NOMO-1 treated with DMSO at 0.1 percent for 48 hours (cell line): ENCODE data around the gene FAM170A.

Experiments
- DNase-seq: peaks from one replicate; lab custom pipeline; 2025; ENCODE audit not compliant: unreplicated experiment; lab: John Stamatoyannopoulos, UW

FAM170A gene

GRCh38 chr5:119629339-119629738, at the start of gene FAM170A:
TSS of gene FAM170A (plus strand) at chr5:119629558. CDS start at chr5:119629769, 211 bp downstream.
- no peak for DNase-seq

GRCh38 chr5:119582987-119583386, 46.4 kb upstream of the FAM170A start:
- no peak for DNase-seq

DNA sequence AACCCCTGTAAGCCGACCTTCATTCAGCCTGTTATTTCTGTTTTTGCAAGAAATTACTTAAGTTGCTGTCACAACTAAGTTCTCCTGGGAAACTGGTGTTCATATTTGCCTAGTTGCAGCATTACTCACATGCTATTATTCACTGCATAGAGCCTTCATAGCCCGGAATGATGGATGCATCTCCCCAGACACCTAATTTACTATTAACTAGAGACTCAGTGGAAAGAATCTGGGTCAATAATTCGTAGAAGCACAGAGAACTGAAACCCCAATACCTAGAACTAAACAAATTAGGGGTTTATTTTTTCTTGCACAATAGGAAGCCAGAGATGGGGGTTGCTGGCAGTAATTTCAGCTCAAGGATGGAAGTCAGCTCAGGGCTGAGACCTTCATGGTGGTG, 45.7 kb upstream of the FAM170A start:
- DNase-seq: no peak

DNA sequence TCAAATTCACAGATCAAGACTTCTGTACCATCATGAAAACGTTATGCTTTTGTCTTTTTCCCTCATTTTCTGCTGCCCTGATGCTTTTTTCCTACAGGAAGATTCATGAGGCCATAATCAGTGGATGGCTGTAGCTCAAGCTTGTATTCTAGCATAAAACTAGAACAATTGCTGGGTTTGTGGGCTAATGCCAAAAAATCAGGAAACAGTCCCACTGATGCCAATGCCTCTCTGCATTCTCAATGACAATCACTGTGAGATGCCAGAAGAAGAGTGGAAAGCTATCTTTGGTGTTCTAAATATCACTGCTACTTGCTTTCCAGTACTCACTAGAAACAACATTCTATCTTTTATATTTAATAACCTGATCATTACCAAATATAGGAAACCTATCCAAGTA, 33.3 kb upstream of the FAM170A start:
- DNase-seq: no peak

DNA sequence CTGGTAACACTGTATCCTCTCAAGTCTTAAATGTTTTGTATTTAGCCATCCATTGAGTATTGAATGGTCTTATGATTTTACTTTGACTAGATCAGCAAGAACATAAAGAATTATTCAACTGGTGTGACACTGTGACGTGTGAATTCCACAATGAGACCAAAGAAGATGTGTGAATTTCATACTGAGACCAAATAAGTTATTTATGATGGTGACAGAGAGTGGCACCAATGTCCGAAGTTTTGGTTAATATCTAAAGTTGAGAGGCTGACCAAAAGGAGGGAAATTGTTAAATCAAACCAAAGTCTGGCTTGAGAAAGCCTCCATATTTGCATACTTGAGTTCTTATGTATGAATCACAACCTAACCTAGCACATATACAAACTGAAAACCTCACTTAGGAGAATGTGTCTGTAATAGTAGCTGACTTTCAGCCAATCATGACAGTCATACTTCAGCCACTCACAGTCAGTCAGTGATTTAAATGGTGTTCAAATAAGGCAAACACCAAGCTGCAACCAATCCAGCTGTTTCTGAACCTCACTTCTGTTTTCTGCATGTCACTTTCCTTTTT, 31.5 kb upstream of the FAM170A start:
- DNase-seq: no peak

DNA sequence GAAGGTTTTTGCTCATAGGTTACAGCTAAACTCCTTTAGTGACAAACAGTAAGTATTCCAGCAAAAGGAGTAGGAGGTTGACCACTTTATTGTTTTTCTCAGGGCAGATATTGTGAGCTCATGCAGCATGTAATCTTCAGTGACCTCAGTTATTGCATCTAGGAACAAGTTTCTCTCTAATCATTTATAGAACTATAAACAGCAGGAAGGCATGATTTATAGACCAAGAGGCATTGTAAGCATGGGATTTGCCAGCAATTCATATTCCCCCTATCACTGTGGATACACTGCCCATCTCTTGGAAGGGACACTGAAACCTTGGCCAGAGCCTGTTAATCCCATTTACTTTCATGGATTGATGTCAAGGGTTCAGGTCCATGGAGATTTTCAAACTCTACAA, 15.4 kb upstream of the FAM170A start:
- no peak for DNase-seq

GRCh38 chr5:119614838-119615237, 14.5 kb upstream of the FAM170A start:
- no peak for DNase-seq

DNA sequence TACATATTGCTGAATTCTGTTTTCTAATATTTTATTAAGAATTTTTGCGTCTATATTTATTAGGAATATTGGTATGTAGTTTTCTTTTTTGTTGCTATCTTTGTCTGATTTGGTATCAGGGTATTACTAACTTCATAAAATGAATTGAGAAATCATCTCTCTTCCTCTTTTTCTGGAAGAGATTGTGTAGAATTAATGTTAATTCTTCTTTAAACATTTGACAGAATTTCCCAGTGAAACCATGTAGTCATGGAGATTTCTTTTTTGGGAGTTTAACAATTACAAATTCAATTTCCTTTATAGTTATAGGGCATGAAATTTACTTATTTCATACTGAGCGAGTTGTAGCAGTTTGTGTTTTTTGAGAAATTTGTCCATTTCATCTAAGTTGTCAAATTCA, 3.3 kb upstream of the FAM170A start:
- DNase-seq: peak; percentile 47

DNA sequence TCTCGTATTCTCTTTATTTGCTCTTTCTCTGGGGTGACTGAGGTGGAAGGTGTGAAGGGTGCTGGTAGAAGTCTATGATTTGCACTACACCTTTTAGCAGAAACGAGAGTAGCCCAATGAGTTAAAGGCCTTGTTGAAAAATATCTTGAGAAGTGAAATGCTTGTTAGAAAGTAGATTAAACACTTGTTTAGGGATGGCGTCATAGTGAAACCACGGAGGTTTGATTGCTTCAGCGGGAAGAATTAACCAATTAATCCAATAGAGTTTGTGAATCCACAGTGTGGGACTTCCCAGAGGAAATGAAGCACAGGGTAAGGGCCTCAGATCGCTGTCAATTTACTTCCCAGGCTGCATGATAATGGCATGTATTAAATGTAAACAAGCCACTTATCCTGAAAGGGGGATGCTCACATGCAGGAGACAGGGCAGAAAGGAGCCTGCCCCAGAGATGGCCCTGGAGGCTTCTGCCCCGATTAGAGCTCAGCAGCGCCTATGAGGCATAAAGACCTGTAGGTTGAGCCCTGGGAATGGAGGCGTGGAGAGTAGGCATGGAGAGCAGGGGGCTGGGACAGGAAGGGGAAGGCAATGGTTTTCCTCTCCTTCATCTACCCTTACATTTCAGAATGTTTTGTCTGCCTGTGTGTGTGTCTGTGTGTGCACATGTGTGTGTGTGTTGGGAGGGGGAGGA, 1.5 kb downstream of the FAM170A start:
- no peak for DNase-seq

DNA sequence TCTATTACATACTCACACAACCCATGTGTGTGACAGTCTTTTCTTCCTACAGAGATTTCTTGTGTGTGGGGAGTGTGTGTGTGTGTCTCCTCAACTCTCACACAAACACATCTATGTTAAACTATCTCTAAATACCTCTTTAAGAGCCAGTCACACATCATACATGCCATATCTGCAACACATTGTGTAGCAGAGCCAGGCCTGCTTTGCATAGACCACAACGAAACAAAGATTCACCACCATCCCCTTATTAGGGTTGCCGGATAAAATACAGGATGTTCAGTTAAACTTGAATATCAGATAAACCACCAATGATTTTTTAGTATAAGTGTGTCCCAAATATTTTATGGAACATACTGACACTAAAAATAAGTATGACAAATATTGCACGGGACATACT, 2.3 kb downstream of the FAM170A start:
- no peak for DNase-seq

GRCh38 chr5:119651486-119651885, 22.1 kb downstream of the FAM170A start:
- DNase-seq: peak; percentile 87

DNA sequence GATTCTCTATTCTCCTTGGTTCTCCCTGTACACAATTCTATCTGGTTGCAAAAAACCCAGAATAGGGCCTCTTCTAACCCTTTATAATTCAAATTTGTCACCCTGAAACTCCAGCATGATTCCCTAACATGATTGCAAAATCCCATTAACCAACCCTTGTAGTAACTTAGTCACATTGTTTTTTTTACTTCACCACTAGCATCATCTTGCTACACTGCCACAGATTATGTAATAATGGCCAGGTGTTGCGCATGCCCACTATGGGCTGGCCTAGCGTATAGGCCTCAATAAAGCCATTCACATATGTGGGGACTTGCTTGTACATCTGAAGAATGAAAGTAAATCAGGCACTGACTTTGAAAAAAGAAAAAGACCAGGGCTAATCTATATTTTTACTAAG, 25.7 kb downstream of the FAM170A start:
- DNase-seq: peak; percentile 97

DNA sequence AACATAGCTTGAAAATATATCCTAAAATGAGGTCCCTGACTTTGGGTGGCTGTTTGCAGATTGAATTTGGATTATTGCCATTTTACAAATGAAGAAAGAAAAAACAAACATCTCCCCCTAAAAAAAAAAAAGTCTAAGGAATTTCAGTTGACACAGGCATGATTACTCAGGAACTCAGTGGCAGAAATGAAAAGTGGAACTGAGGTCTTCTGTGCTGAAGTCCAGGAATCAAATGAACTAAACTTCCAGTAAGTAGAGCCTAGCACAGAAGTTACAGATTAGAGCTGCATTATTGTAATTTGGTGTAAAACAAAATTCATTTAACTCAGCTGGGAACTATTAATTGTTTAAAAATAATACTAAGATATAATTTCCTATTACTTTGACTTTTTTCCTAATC, 26.7 kb downstream of the FAM170A start:
- DNase-seq: no peak

DNA sequence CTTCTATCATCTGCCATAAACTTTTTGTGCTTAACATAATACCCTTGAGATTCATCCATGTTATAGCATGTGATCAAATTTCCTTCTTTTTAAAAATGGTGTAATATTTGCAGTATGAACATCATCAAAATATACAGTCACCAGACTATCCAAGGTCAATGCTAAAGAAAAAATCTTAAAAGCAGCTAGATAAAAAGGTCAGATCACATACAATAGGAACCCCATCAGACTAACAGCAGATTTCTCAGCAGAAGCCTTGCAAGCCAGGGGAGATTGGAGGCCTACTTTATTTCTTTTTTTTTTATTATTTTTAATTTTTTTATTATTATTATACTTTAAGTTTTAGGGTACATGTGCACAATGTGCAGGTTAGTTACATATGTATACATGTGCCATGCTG, 37.2 kb downstream of the FAM170A start:
- DNase-seq: no peak

GRCh38 chr5:119678351-119679028, 49.1 kb downstream of the FAM170A start:
- DNase-seq: no peak

- no peak for DNase-seq
Observed at GRCh38 chr5:119680080-119680479, 50.7 kb downstream of the FAM170A start.

GRCh38 chr5:119681734-119682133, 52.4 kb downstream of the FAM170A start:
- DNase-seq: peak; percentile 50

DNA sequence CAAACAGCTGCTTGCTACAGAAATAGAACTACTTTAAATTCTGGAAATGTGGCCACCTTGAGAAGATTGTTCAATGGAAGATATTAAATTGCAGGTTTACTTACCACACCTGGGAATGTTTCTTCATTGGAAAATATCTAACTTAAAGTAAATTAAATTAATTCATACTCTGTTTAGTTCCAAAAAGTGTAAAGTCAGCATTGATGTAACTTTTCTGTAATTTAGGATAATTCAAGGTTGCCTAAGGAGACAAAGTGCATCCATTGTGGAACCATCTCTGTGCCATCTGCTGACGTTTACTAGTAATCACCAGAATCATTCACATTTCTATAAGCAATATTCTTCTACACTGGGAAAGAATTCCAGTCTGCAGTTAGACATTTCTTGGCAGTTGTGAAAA, 53.0 kb downstream of the FAM170A start:
- DNase-seq: no peak
